ENCODE results near the gene MSH5. TPM values are rescaled to one million over a fixed set of nuclear protein-coding genes. Genes with fewer than 3 reads are reported as not detected.
"Not testable (repeated sequence)": the region's sequence is repeated elsewhere in the genome, so short reads cannot be mapped to it uniquely, and the experiment has no call there.

The MSH5 gene
- total RNA-seq, 1 experiment from 2014 or later, result 22.7 TPM

DNA sequence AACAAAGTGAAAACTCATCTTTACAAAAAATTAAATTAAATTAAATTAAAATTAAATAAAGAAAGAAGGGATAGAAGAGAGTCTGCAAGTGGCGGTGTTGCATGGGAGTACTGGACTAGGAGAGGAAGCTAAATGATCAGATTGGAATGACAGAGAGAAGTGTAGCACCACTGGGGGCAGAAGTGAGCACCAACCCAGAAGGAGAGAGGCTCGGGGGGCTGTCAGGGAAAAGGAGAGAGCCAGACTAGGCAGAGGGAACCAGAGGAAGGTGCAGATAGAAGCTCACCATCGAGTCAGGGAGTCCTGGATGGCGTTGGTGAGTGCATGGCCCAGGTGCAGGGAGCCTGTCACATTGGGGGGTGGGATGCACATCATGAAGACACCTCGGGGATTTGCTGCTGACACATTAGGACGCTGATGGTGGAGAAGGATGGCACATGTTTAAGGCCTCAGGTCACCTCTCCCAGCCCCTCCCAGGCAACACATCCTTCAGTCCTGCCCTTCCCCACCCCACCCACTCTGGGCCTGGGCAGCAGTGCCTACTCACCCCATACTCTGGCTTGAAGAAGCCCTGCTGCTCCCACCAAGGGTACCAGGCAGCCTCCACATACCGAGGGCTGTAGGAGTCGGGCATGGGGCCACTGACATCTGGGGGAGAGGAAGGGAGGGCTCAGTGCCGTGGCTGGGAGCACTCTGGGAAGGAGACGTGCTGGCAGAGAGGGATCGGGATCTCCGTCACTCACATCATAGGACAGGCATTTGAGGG, 51.7 kb downstream of the MSH5 start:
- Histone ChIP-seq H3K9me2 (replicated peaks; ENCODE audit: low read length) (no peaks in the 10 kb centered on the region), H4K20me1 (ENCODE audit: low read length) (no peaks in the 10 kb centered on the region), H3K79me2 (ENCODE audit: low read length) (peaks cover 56% of the 10 kb centered on the region), H3K4me2 (ENCODE audit: low read length) (peak overlapping the region; percentile 95), H3K4me3 (ENCODE audit: low read length) (peak overlapping the region; percentile 87; the same call in 1 of the 2 replicates), H3K36me3 (ENCODE audit: low read depth, low read length) (peaks cover 20% of the 10 kb centered on the region; the same call in 1 of the 2 replicates), H3K9ac (ENCODE audit: low read length) (no peak overlapping the region), H3F3A (ENCODE audit: low read length, unreplicated experiment) (no peaks in the 10 kb centered on the region), H3K9me3 (ENCODE audit: low read length) (no peaks in the 10 kb centered on the region), H3K27ac (ENCODE audit: low read length) (no peak overlapping the region), H3K27me3 (ENCODE audit: low read length) (no peaks in the 10 kb centered on the region), H2AFZ (ENCODE audit: low read length) (no peak overlapping the region), H3K4me1 (ENCODE audit: insufficient read depth, low read length) (peaks cover 24% of the 10 kb centered on the region)
- intact Hi-C loops (cut with micrococcal nuclease), result no loop called here
- BruUV-seq (replicated peaks), result no TSS peak
- POLR2A ChIA-PET (ENCODE audit: unreplicated experiment), result interaction anchor here (0.7 to 1.5 kb wide), 3 partner anchors 24 to 61 kb away, joined by 3 to 6 read pairs (median 4); partner anchors contain the start of genes HSPA1A and HSPA1B
- no peak for ATAC-seq
- CTCF ChIA-PET, result interaction anchor here (0.5 to 1.0 kb wide), 4 partner anchors 15 to 390 kb away, joined by 3 to 5 read pairs (median 4); partner anchors contain the start of gene LSM2
- peak; percentile 53 for DNase-seq
- TF ChIP-seq EZH2 (IDR thresholded peaks at IDR 0.05; ENCODE audit: low read length, unreplicated experiment) (no peak), EZH2phosphoT487 (IDR thresholded peaks at IDR 0.05; ENCODE audit: borderline replicate concordance, low read length) (no peak), CTCF (conservative IDR thresholded peaks at IDR 0.05; ENCODE audit: low read depth, low read length) (peak; percentile 62)

DNA sequence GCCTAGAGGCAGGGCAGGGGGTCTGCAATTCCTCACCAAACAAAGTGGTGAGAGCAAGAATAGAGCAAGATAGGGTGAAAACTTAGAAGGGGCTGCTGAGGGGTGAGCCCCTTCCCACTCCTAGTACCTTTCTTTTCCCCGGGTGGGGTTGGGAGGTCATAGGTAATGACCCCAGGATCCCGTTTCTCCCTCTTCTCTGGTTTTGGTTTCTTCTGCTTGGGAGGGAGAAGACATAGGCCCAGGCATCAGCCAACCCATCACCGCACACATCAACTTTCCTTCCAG, 52.2 kb downstream of the MSH5 start:
- no peak for DNase-seq
- Histone ChIP-seq H3K4me2 (ENCODE audit: low read length) (peak overlapping the region; percentile 95), H3K9me3 (ENCODE audit: low read length) (no peaks in the 10 kb centered on the region), H3K9me2 (replicated peaks; ENCODE audit: low read length) (no peaks in the 10 kb centered on the region), H4K20me1 (ENCODE audit: low read length) (no peaks in the 10 kb centered on the region), H3K79me2 (ENCODE audit: low read length) (peaks cover 56% of the 10 kb centered on the region), H3K9ac (ENCODE audit: low read length) (peak overlapping the region; percentile 77), H3K27ac (ENCODE audit: low read length) (peak overlapping the region; percentile 80), H3F3A (ENCODE audit: low read length, unreplicated experiment) (no peaks in the 10 kb centered on the region), H3K27me3 (ENCODE audit: low read length) (no peaks in the 10 kb centered on the region), H3K4me3 (ENCODE audit: low read length) (peak overlapping the region; percentile 87), H3K36me3 (ENCODE audit: low read depth, low read length) (peaks cover 20% of the 10 kb centered on the region; the same call in 1 of the 2 replicates), H2AFZ (ENCODE audit: low read length) (no peak overlapping the region), H3K4me1 (ENCODE audit: insufficient read depth, low read length) (peaks cover 24% of the 10 kb centered on the region)
- BruUV-seq (replicated peaks), result no TSS peak
- no peak for ATAC-seq
- intact Hi-C loops (cut with micrococcal nuclease), result no loop called here
- CTCF ChIA-PET, result no interaction called here
- TF ChIP-seq EZH2 (IDR thresholded peaks at IDR 0.05; ENCODE audit: low read length, unreplicated experiment), result no peak
- TF ChIP-seq CTCF (conservative IDR thresholded peaks at IDR 0.05; ENCODE audit: low read depth, low read length), result no peak
- TF ChIP-seq EZH2phosphoT487 (IDR thresholded peaks at IDR 0.05; ENCODE audit: borderline replicate concordance, low read length), result no peak
- POLR2A ChIA-PET (ENCODE audit: unreplicated experiment), result interaction anchor here (0.7 to 1.5 kb wide), 2 partner anchors 36 to 62 kb away, joined by 3 to 6 read pairs; partner anchors contain the start of gene HSPA1B

GRCh38 chr6:31792761-31793171, 53.0 kb downstream of the MSH5 start:
- peak overlapping the region; percentile 87 for H3K4me3 ChIP-seq (ENCODE audit: low read length)
- H2AFZ ChIP-seq (ENCODE audit: low read length), result no peak overlapping the region
- H3F3A ChIP-seq (ENCODE audit: low read length, unreplicated experiment), result no peaks in the 10 kb centered on the region
- H3K27me3 ChIP-seq (ENCODE audit: low read length), result no peaks in the 10 kb centered on the region
- H3K79me2 ChIP-seq (ENCODE audit: low read length), result peaks cover 56% of the 10 kb centered on the region
- peak overlapping the region; percentile 77 for H3K9ac ChIP-seq (ENCODE audit: low read length)
- peaks cover 20% of the 10 kb centered on the region; the same call in 1 of the 2 replicates for H3K36me3 ChIP-seq (ENCODE audit: low read depth, low read length)
- DNase-seq (peak; percentile 96), ATAC-seq (peak; percentile 76)
- peaks cover 24% of the 10 kb centered on the region for H3K4me1 ChIP-seq (ENCODE audit: insufficient read depth, low read length)
- BruUV-seq (replicated peaks), result no TSS peak
- TF ChIP-seq CTCF (conservative IDR thresholded peaks at IDR 0.05; ENCODE audit: low read depth, low read length) (no peak), EZH2 (IDR thresholded peaks at IDR 0.05; ENCODE audit: low read length, unreplicated experiment) (no peak)
- CTCF ChIA-PET, result no interaction called here
- no peaks in the 10 kb centered on the region for H3K9me2 ChIP-seq (replicated peaks; ENCODE audit: low read length)
- POLR2A ChIA-PET (ENCODE audit: unreplicated experiment), result no interaction called here
- peak overlapping the region; percentile 80 for H3K27ac ChIP-seq (ENCODE audit: low read length)
- no peaks in the 10 kb centered on the region for H4K20me1 ChIP-seq (ENCODE audit: low read length)
- peak overlapping the region; percentile 95 for H3K4me2 ChIP-seq (ENCODE audit: low read length)
- intact Hi-C loops (cut with micrococcal nuclease), result no loop called here
- no peaks in the 10 kb centered on the region for H3K9me3 ChIP-seq (ENCODE audit: low read length)

GRCh38 chr6:31793927-31794245, 54.1 kb downstream of the MSH5 start:
- ATAC-seq; POLR2A ChIA-PET (ENCODE audit: unreplicated experiment); H3K27me3 ChIP-seq (ENCODE audit: low read length); H3F3A ChIP-seq (ENCODE audit: low read length, unreplicated experiment); BruUV-seq (replicated peaks); DNase-seq; H4K20me1 ChIP-seq (ENCODE audit: low read length); H3K9me2 ChIP-seq (replicated peaks; ENCODE audit: low read length); CTCF ChIA-PET; H2AFZ ChIP-seq (ENCODE audit: low read length); H3K9me3 ChIP-seq (ENCODE audit: low read length): not testable (repeated sequence)
- H3K79me2 ChIP-seq (ENCODE audit: low read length), result peaks cover 56% of the 10 kb centered on the region
- intact Hi-C loops (cut with micrococcal nuclease), result loop anchor here (2.0 kb wide), 2 partner anchors 21 to 37 kb away; partner anchors contain the start of genes HSPA1A and HSPA1L
- peak overlapping the region; percentile 99 for H3K9ac ChIP-seq (ENCODE audit: low read length)
- H3K4me3 ChIP-seq (ENCODE audit: low read length), result peak overlapping the region; percentile 87
- peaks cover 23% of the 10 kb centered on the region for H3K36me3 ChIP-seq (ENCODE audit: low read depth, low read length)
- peaks cover 24% of the 10 kb centered on the region for H3K4me1 ChIP-seq (ENCODE audit: insufficient read depth, low read length)
- peak overlapping the region; percentile 80; the same call in 1 of the 2 replicates for H3K27ac ChIP-seq (ENCODE audit: low read length)
- H3K4me2 ChIP-seq (ENCODE audit: low read length), result peak overlapping the region; percentile 95
